ENCODE data around the gene NDUFB7.
"Not testable (repeated sequence)": the region's sequence is repeated elsewhere in the genome, so short reads cannot be mapped to it uniquely, and the experiment has no call there.

The NDUFB7 gene

DNA sequence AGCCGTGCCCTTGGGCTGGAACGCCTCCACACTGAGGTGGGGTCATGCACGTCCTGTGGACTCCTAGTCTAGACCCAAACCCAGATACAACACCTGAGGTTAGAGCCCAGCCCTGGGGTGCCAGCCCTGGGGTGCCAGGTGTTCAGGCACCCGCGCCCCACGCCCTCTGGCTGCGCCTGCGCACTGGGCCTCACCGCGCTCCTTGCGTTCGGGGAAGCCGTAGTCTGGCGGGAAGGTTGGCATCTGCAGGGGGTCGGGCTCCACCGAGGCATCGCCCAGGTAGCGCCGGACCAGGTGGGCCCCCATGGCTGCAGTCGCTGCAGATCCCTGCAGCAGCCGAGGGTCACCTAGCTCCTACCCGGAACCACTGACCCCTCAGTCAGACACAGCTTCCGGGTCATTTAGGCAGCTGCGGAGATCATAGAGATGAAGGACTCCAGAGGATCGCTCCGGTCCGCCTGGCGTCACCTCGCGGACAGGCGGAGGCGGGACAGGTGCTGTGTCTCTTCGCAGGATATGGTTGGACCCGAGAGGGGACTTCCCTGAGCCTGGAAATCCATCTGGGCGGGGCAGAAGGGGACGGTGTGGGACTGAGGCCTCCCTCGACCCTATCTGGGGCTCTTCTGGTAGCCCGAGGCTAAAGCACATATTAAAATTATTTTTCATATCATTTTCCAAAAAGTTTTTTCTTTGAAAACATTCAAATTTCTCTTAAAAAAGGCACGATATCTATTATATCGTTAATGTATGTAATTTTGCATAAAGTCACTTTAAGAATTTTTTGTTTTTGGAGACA is at the start of gene NDUFB7:
Gene NDUFB7 (minus strand): TSS at position 372 of the 796 bp plus-strand sequence. CDS start 66 bp downstream, at position 306.
- DNase-seq (ENCODE audit: low spot score), result peak; percentile 93

DNA sequence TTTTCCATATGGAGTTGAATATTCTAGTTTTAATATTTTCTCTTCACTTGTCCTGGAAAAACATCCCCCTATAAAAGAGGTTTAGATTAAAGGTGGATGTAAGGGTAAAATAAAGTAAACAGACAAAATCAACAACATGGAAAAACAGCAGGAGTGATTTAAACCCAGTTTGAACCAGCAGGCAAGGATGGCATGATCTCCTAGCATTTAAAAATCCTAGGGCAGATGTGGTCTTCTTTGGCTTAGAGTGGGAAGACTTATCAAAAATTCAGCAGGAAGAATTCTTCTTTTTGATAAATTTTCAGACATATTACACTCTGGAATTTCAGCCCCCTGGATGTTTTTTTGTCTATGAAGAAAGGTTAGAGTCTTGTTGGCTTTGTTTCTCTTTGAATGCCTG is 47.5 kb upstream of the NDUFB7 start:
- DNase-seq (ENCODE audit: low spot score), result no peak

DNA sequence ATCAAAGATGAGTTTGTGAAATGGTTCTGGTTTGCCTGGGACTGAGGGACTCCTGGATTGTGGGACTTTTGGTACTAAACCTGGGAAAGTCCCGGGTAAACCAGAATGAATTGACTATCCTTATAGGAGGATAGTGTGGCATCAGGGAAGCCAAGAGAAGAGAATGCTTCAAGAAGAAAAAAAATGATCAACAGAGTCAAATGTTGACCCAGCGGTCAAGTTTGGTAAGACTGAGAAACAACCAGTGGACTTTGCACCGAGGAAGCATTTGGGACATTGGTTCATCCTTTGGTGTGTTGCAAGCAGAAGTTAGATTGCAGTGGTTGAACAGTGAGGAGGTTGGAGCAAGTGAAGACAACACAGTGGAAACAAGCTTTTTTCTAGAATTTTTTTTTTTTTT is 44.5 kb upstream of the NDUFB7 start:
- DNase-seq (ENCODE audit: low spot score), result no peak

GRCh38 chr19:14615623-14616022 is 43.8 kb upstream of the NDUFB7 start:
- no peak for DNase-seq (ENCODE audit: low spot score)

DNA sequence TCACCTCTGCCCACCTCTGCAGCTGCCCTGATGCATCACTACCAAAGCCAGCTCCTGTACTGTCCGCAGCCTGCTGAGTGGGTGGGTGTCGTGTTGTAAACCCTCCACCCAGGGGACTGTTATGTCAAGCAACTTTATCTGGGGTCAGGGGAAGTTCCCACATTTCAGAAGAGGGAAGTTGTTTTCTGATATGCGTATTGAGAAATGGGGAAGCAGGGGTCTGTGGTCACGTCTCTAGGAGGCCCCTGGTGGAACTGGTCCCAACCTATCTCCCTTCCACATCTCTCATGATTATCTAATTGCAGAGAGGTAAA is 42.2 kb upstream of the NDUFB7 start:
- no peak for DNase-seq (ENCODE audit: low spot score)

DNA sequence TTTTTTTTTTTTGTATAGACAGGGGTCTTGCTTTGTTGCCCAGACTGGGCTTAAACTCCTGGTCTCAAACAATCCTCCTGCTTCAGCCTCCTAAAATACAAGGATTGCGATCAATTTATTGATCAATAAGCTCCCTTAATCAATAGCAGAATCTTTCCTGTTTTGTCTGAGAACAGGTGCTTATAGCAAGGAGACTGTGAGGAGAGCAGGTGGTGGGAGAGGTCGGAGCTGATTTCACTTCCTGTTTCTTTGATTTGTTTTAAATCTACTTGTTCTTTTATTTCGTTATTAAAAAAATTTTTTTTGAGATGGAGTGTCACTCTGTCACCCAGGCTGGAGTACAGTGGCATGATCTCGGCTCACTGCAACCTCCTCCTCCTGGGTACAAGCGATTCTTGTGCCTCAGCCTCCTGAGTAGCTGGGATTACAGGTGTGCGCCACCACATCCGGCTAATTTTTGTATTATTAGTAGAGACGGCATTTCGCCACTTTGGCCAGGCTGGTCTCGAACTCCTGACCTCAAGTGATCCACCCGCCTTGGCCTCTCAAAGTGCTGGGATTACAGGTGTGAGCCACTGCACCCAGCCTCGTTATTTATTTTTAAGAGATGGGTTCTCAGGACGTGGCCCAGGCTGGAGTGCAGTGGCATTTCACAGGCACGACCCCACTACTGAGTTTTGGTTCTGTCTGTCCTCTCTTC is 41.7 kb upstream of the NDUFB7 start:
- DNase-seq (ENCODE audit: low spot score), result not testable (repeated sequence)

GRCh38 chr19:14612657-14613056 is 40.8 kb upstream of the NDUFB7 start:
- no peak for DNase-seq (ENCODE audit: low spot score)

DNA sequence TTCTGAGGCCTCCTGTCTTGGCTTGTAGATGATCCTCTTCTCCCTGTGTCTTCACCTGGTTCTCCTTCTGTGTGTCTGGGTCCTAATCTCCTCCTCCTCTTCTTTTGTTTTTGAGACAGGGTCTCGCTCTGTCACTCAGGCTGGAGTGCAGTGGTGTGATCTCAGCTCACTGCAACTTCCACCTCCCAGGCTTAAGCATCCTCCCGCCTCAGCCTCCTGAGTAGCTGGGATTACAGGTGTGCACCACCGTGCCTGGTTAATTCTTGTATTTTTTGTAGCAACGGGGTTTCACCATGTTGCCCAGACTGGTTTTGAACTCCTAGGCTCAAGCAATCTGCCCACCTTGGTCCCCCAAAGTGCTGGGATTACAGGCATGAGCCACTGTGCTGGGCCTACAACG is 40.4 kb upstream of the NDUFB7 start:
- DNase-seq (ENCODE audit: low spot score), result not testable (repeated sequence)

GRCh38 chr19:14611051-14611450 is 39.2 kb upstream of the NDUFB7 start:
- DNase-seq (ENCODE audit: low spot score), result no peak

DNA sequence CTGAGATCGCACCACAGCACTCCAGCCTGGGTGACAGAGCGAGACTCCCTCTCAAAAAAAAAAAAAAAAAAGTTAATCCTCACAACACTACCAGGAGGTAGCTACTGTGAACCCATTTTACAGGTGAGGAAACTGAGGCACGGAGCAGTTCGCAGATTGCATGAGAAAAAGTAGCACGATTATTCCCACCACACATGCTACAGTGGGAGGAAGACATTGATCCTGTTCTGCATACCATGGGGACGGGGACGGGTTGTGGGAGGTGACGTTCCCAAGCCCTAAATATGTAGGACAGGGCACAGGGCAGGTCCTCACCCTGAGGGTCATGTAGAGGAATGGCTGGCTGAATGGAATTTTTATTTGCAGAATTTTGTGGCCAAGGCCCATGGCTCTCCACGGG is 34.8 kb upstream of the NDUFB7 start:
- DNase-seq (ENCODE audit: low spot score), result no peak

- DNase-seq (ENCODE audit: low spot score), result no peak
These were observed 32.1 kb upstream of the NDUFB7 start for GRCh38 chr19:14603990-14604387.

- no peak for DNase-seq (ENCODE audit: low spot score)
These were observed 27.8 kb upstream of the NDUFB7 start for GRCh38 chr19:14599548-14600147.

- DNase-seq (ENCODE audit: low spot score), result no peak
These were observed 23.7 kb upstream of the NDUFB7 start for GRCh38 chr19:14595558-14595957.

GRCh38 chr19:14589433-14589832 is 17.6 kb upstream of the NDUFB7 start:
- not testable (repeated sequence) for DNase-seq (ENCODE audit: low spot score)

DNA sequence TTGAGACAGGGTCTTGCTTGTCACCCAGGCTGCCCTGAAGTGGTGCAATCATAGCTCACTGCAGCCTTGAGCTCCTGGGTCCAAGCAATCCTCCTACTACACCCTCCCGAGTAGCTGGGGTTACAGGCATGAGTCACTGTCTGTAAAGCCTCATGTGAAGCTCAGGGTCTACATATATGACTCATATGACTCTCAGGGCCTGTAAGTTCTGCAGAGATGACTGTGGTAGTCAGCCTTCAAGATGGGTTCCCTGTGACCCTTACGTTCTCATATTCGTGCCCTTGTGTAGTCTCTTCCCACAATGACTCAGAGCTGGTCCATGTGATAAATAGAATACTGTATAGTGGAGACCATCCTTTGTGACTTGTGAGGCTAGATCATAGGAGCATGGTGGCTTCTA is 13.3 kb upstream of the NDUFB7 start:
- DNase-seq (ENCODE audit: low spot score), result not testable (repeated sequence)

DNA sequence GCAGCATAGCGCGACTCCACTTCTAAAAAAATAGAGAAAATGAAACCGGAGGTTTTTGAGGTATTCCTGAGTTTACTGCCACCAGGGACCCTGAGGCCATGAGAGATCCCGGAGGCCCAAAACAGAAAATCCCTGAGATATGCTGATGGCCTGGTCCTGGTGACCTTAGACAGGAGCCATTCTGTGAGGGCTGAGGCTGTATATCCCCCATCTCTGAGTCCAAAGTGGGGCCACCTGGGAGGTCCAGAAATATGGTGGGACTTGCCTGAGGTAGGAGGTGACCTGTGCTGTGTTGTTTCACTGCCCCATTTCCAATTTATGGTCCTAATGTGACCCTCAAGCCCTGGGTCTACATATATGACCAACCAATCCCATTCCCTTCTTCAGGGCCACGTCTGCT is 12.5 kb upstream of the NDUFB7 start:
- DNase-seq (ENCODE audit: low spot score), result not testable (repeated sequence)

GRCh38 chr19:14582894-14583340 is 11.1 kb upstream of the NDUFB7 start, which contains the start of gene CLEC17A:
TSS of gene CLEC17A (plus strand) at chr19:14583084. CDS start at chr19:14583161, 77 bp downstream.
- DNase-seq (ENCODE audit: low spot score), result no peak

DNA sequence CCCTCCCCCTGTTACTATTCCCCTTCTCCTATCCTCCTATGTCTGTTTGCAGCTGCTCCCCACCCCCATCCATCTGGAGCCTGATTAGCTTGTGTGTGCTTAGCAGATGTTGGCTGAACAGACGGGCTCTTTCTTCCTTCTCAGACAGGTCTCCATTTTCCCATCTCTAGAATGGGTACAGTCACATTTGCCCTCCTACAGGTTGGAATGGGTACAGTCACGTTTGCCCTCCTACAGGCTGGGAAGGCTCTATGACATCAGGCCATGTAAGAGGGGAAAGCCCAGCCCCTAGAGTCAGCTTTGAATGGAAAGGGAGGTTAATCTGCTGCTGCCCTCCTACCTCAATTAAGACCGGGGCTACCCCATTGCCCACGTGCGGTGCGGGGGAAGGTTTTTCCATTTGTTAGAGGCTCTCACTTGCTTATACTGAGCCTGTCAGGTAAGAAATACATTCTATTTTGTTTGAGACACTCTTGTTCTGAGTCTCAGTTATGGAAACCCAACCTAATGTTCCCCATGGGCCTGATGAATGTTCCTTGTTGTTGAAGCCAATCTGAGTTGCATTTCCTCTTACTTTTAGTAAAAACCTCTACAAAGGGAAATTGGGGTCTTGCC is 8.9 kb upstream of the NDUFB7 start:
- DNase-seq (ENCODE audit: low spot score), result no peak

GRCh38 chr19:14577885-14578427 is 6.1 kb upstream of the NDUFB7 start:
- DNase-seq (ENCODE audit: low spot score), result no peak

GRCh38 chr19:14577264-14577663 is 5.4 kb upstream of the NDUFB7 start:
- DNase-seq (ENCODE audit: low spot score), result no peak

DNA sequence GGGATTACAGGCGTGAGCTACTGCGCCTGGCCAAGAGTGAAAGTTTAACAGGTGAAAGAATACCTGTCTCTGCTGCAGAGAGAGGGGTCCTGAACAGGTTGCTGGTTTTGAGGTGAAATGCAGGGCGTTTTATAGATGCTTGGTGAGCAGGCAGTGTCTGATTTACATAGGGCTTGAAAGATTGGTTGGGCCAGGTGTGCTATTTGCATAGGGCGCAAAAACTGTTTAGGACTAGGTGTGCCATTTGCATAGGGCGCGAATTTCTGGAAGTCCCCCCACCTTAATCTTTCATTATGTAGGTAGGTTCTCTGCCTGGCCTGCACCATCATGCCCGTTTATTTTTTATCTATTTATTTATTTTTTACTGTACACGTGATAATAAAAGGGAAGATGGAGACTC is 4.5 kb upstream of the NDUFB7 start:
- no peak for DNase-seq (ENCODE audit: low spot score)

- no peak for DNase-seq (ENCODE audit: low spot score)
These were observed 3.6 kb upstream of the NDUFB7 start for GRCh38 chr19:14575428-14575980.

Data from LoVo (cell line).